H1 (cell line): Measurements from ENCODE around the gene TBC1D32. TPM values are rescaled to one million over a fixed set of nuclear protein-coding genes. Genes with fewer than 3 reads are reported as not detected.

Experiments used
- CTCF ChIA-PET: fragments of 300-600 bp; sonication (Branson Sonifier 250); formaldehyde crosslinking; loops from one replicate; lab custom pipeline; 2021; ENCODE audit not compliant: partially characterized antibody; lab: Charles Lee
- POLR2A ChIA-PET: fragments of 300-600 bp; sonication (Branson Sonifier 250); formaldehyde crosslinking; loops from one replicate; lab custom pipeline; 2021; ENCODE audit warnings: inconsistent platforms; ENCODE audit not compliant: partially characterized antibody; lab: Charles Lee
- DNase-seq, 2 experiments: peaks; one replicate each; pipeline versions ENCODE4 v3.0.0 to v3.0.0-alpha.2; 2010 to 2022; ENCODE audit warnings: low spot score in 2 of 2, low read depth in 1 of 2, mixed read lengths in 1 of 2
- FAIRE-seq: peaks from 2 replicates; lab custom pipeline; 2011; peaks lifted over from hg19 to GRCh38; lab: Jason Lieb, UNC
- H2AFZ ChIP-seq: 2 replicates; pipeline ENCODE4 v1.8.1; 2012; ENCODE audit warnings: low read length, inconsistent platforms
- H2AK5ac ChIP-seq: 2 replicates; pipeline ENCODE4 v1.6.1; 2013; ENCODE audit warnings: low read depth, low read length
- H2BK120ac ChIP-seq: replicated peaks from 2 replicates; pipeline ENCODE3; 2013; ENCODE audit warnings: low read depth, low read length, inconsistent platforms
- H2BK12ac ChIP-seq: 2 replicates; pipeline ENCODE4 v1.6.1; 2013; ENCODE audit warnings: low read depth, low read length
- H2BK15ac ChIP-seq: 2 replicates; pipeline ENCODE4 v1.6.1; 2013; ENCODE audit warnings: low read length
- H2BK20ac ChIP-seq: 2 replicates; pipeline ENCODE4 v1.6.1; 2013; ENCODE audit warnings: low read length
- H2BK5ac ChIP-seq: 2 replicates; pipeline ENCODE4 v1.6.1; 2013; ENCODE audit warnings: low read depth, low read length
- H3K14ac ChIP-seq: 2 replicates; pipeline ENCODE4 v1.6.1; 2013; ENCODE audit warnings: inconsistent platforms; ENCODE audit not compliant: insufficient read length
- H3K18ac ChIP-seq: 2 replicates; pipeline ENCODE4 v1.6.1; 2013; ENCODE audit warnings: low read length; ENCODE audit errors: extremely low read depth
- H3K23ac ChIP-seq: 2 replicates; pipeline ENCODE4 v1.6.1; 2013; ENCODE audit warnings: inconsistent platforms; ENCODE audit not compliant: insufficient read length
- H3K23me2 ChIP-seq: 2 replicates; pipeline ENCODE4 v1.6.1; 2013; ENCODE audit warnings: low read depth, low read length
- H3K27ac ChIP-seq: 2 replicates; pipeline ENCODE4 v1.6.1; 2011; ENCODE audit warnings: low read depth, low read length, inconsistent platforms
- H3K27me3 ChIP-seq, 4 experiments: replicated peaks in 1 of 4; 1 replicate in 1 of 4; 2 replicates in 3 of 4; pipeline versions ENCODE4 v1.6.1 to v1.8.1; 2011 to 2013; ENCODE audit warnings: low read length in 3 of 4, mild to moderate bottlenecking in 3 of 4, inconsistent platforms in 2 of 4, mixed read lengths in 2 of 4, moderate library complexity in 1 of 4; ENCODE audit not compliant: control insufficient read depth in 3 of 4, insufficient read depth in 3 of 4; ENCODE audit errors: extremely low read depth in 1 of 4
- H3K36me3 ChIP-seq, 4 experiments: 2 replicates each; pipeline versions ENCODE4 v1.6.1 to v1.8.1; 2011 to 2013; ENCODE audit warnings: mild to moderate bottlenecking in 4 of 4, low read length in 3 of 4, moderate library complexity in 2 of 4, control low read depth in 1 of 4, inconsistent platforms in 1 of 4; ENCODE audit not compliant: insufficient read depth in 4 of 4, control insufficient read depth in 2 of 4
- H3K4ac ChIP-seq: replicated peaks from 2 replicates; pipeline ENCODE3; 2013; ENCODE audit warnings: low read length, low read depth, mixed read lengths, inconsistent platforms; ENCODE audit not compliant: insufficient read length
- H3K4me1 ChIP-seq, 4 experiments: replicated peaks in 1 of 4; 1 replicate in 1 of 4; 2 replicates in 3 of 4; pipeline versions ENCODE4 v1.6.1 to v1.8.1; 2011 to 2013; ENCODE audit warnings: low read length in 3 of 4, inconsistent platforms in 2 of 4, mixed read lengths in 1 of 4; ENCODE audit not compliant: insufficient read depth in 4 of 4, control insufficient read depth in 3 of 4
- H3K4me2 ChIP-seq, 2 experiments: 2 replicates each; pipeline versions ENCODE4 v1.6.1 to v1.8.1; 2011 to 2013; ENCODE audit warnings: low read depth in 2 of 2, low read length in 2 of 2, control low read depth in 1 of 2, inconsistent platforms in 1 of 2, mild to moderate bottlenecking in 1 of 2; ENCODE audit not compliant: insufficient read depth in 1 of 2
- H3K4me3 ChIP-seq, 4 experiments: fragments of 200-600, 300-600 bp in 1 of 4; sonication (generic), shearing (Covaris generic), sonication (Bioruptor Twin) in 1 of 4; 2 replicates each; pipeline versions ENCODE4 v1.5.1 to v1.8.1; 2011 to 2016; ENCODE audit warnings: low read length in 4 of 4, low read depth in 3 of 4, control low read depth in 2 of 4, inconsistent platforms in 2 of 4, mild to moderate bottlenecking in 2 of 4, mixed read lengths in 1 of 4, moderate library complexity in 1 of 4; ENCODE audit not compliant: insufficient read depth in 2 of 4; ENCODE audit errors: extremely low read depth in 1 of 4
- H3K56ac ChIP-seq: replicated peaks from 2 replicates; pipeline ENCODE3; 2013; ENCODE audit warnings: low read depth, mild to moderate bottlenecking, mixed read lengths, low read length, inconsistent platforms; ENCODE audit not compliant: insufficient read length
- H3K79me1 ChIP-seq: 2 replicates; pipeline ENCODE4 v1.6.1; 2013; ENCODE audit warnings: low read depth, low read length, control low read depth
- H3K79me2 ChIP-seq, 2 experiments: 2 replicates each; pipeline versions ENCODE4 v1.6.1 to v1.8.1; 2012 to 2013; ENCODE audit warnings: low read length in 2 of 2, mild to moderate bottlenecking in 2 of 2, inconsistent platforms in 1 of 2; ENCODE audit not compliant: insufficient read depth in 2 of 2, control insufficient read depth in 1 of 2
- H3K9ac ChIP-seq, 4 experiments: replicated peaks in 1 of 4; 1 replicate in 1 of 4; 2 replicates in 3 of 4; pipeline versions ENCODE4 v1.6.1 to v1.8.1; 2011 to 2013; ENCODE audit warnings: low read depth in 3 of 4, low read length in 3 of 4, control low read depth in 2 of 4, mild to moderate bottlenecking in 2 of 4, moderate library complexity in 2 of 4, inconsistent platforms in 1 of 4; ENCODE audit errors: extremely low read depth in 1 of 4
- H3K9me3 ChIP-seq, 2 experiments: 2 replicates each; pipeline versions ENCODE4 v1.6.1 to v1.8.1; 2012 to 2013; ENCODE audit warnings: mild to moderate bottlenecking in 2 of 2, moderate library complexity in 2 of 2, control low read depth in 1 of 2, inconsistent platforms in 1 of 2, low read depth in 1 of 2, low read length in 1 of 2, mixed read lengths in 1 of 2; ENCODE audit not compliant: insufficient read depth in 2 of 2
- H4K20me1 ChIP-seq, 2 experiments: replicated peaks in 1 of 2; 2 replicates each; pipeline versions ENCODE3 to v1.8.1; 2011 to 2013; ENCODE audit warnings: inconsistent platforms in 2 of 2, low read length in 2 of 2, mild to moderate bottlenecking in 1 of 2; ENCODE audit not compliant: insufficient read depth in 2 of 2, control insufficient read depth in 1 of 2
- H4K5ac ChIP-seq: 2 replicates; pipeline ENCODE4 v1.6.1; 2013; ENCODE audit warnings: low read length, low read depth, mixed read lengths, inconsistent platforms; ENCODE audit not compliant: insufficient read length
- H4K8ac ChIP-seq: 2 replicates; pipeline ENCODE4 v1.8.0; 2013; ENCODE audit warnings: mild to moderate bottlenecking, moderate library complexity, low read length, inconsistent platforms; ENCODE audit not compliant: insufficient read depth; ENCODE audit errors: extremely low read depth
- H4K91ac ChIP-seq: replicated peaks from 2 replicates; pipeline ENCODE3; 2013; ENCODE audit warnings: low read length, mixed read lengths, inconsistent platforms; ENCODE audit not compliant: insufficient read length
- BACH1 ChIP-seq: IDR thresholded peaks from 2 replicates; pipeline ENCODE4 v1.6.1; 2012; ENCODE audit warnings: low read length, improper control_type of control experiment
- MAX ChIP-seq: IDR thresholded peaks from 2 replicates; pipeline ENCODE4 v1.6.1; 2012; ENCODE audit warnings: inconsistent platforms
- RBBP5 ChIP-seq: IDR thresholded peaks from 2 replicates; pipeline ENCODE4 v1.7.1; 2012; ENCODE audit warnings: low read depth, mild to moderate bottlenecking, inconsistent platforms, low read length, moderate library complexity, borderline replicate concordance
- SIRT6 ChIP-seq: IDR thresholded peaks from one replicate; pipeline ENCODE4 v1.7.1; 2012; ENCODE audit warnings: low read length, inconsistent platforms
- WGBS, 2 experiments: shearing (Covaris generic) in 1 of 2; methylation state at CpG; one replicate each; pipeline versions ENCODE4 v1.1.6 to v1.1.7; 2013 to 2015; ENCODE audit warnings: low lambda C conversion rate in 2 of 2, mixed read lengths in 2 of 2, inconsistent platforms in 1 of 2, low coverage in 1 of 2, missing lambda C conversion rate in 1 of 2; ENCODE audit not compliant: insufficient replicate concordance in 2 of 2, insufficient coverage in 1 of 2, insufficient read length in 1 of 2; ENCODE audit errors: extremely low coverage in 1 of 2, missing lambda C conversion rate in 1 of 2; 5-methylcytosine and 5-hydroxymethylcytosine counted together
- polyA plus RNA-seq, 7 experiments: library from polyadenylated mRNA; depleted of rRNA in 3 of 7; stranded (reverse) in 5 of 7; unstranded in 2 of 7; fragments of >200 nt in 5 of 7; fragments of 200-250 nt in 2 of 7; gene quantifications; 1 replicate in 5 of 7; 2 replicates in 1 of 7; 4 replicates in 1 of 7; pipeline versions ENCODE4 v1.2.1 to v1.2.3, GENCODE V29; 2011 to 2013; ENCODE audit warnings: missing spikeins in 2 of 7, mixed read lengths in 2 of 7
- total RNA-seq: library from RNA; stranded (reverse); fragmentation: NEBNext Ultra II Directional; extraction: Animal tissue kit (Norgen Biotek cat#: 25700); gene quantifications from 2 replicates; pipeline ENCODE4 v1.2.1, GENCODE V29; 2021

TBC1D32 gene
- total and polyA plus RNA-seq, 2 of the 8 experiments (the other 6 are each of a cell fraction or from before 2014, with no cell fraction given): 5.3 to 7.1 TPM

GRCh38 chr6:121160276-121160675 lies 174.0 kb downstream of the TBC1D32 start:
- Histone ChIP-seq H3K27ac (no peak overlapping the region), H4K8ac (no peak overlapping the region)
- no peak for FAIRE-seq

More at GRCh38 chr6:121160276-121160675, 174.0 kb downstream of the TBC1D32 start:
- no peak overlapping the region for H3K18ac ChIP-seq
- no peak overlapping the region for H2BK12ac ChIP-seq
- ChIA-PET POLR2A (no interaction called here), CTCF (no interaction called here)
- H2AK5ac ChIP-seq: no peak overlapping the region
- H2BK5ac ChIP-seq: no peak overlapping the region
- no peak overlapping the region for H3K23ac ChIP-seq
- H3K4me2 ChIP-seq: no peak overlapping the region
- H3K9ac ChIP-seq: no peak overlapping the region
- H4K91ac ChIP-seq: no peak overlapping the region
- no peaks in the 10 kb centered on the region for H3K79me1 ChIP-seq
- no peak overlapping the region for H2BK15ac ChIP-seq
- H3K56ac ChIP-seq: no peak overlapping the region
- H3K79me2 ChIP-seq: no peaks in the 10 kb centered on the region
- no peaks in the 10 kb centered on the region for H3K9me3 ChIP-seq
- H3K23me2 ChIP-seq: no peaks in the 10 kb centered on the region
- TF ChIP-seq MAX (no peak), RBBP5 (no peak), SIRT6 (no peak), BACH1 (no peak)
- H2BK20ac ChIP-seq: no peak overlapping the region
- H2BK120ac ChIP-seq: no peak overlapping the region
- H4K20me1 ChIP-seq: no peaks in the 10 kb centered on the region
- no peak overlapping the region for H3K4me3 ChIP-seq
- no peak overlapping the region for H2AFZ ChIP-seq
- no peaks in the 10 kb centered on the region for H3K4me1 ChIP-seq
- no peak for DNase-seq
- H3K4ac ChIP-seq: no peak overlapping the region
- H3K36me3 ChIP-seq: peaks cover 0 to 2% (median 0%) of the 10 kb centered on the region in 4 experiments; a peak in 1 of 8 replicates
- no peaks in the 10 kb centered on the region for H3K27me3 ChIP-seq
- WGBS, 2 experiments: 98% methylated on average over 2 of the region's 2 CpGs; no CpG with 5 or more reads in 1 of the 2 experiments
- no peak overlapping the region for H3K14ac ChIP-seq
- H4K5ac ChIP-seq: no peak overlapping the region
